Neural cell (in vitro differentiated cells): ENCODE results near the gene POP5.

Experiments
- EZH2 ChIP-seq: fragments of 200-600, 300-800 bp; shearing (Covaris generic), sonication (generic); IDR thresholded peaks from 2 replicates; pipeline ENCODE4 v1.6.1; 2014; ENCODE audit warnings: antibody characterized with exemption, low read length, borderline replicate concordance, mild to moderate bottlenecking; ENCODE audit not compliant: insufficient read depth, poor library complexity, severe bottlenecking
- MXI1 ChIP-seq: fragments of 450-650 bp; conservative IDR thresholded peaks from 2 replicates; pipeline ENCODE4 v1.6.1; 2014; ENCODE audit warnings: antibody characterized with exemption, mild to moderate bottlenecking; ENCODE audit not compliant: poor library complexity, severe bottlenecking
- TAF1 ChIP-seq: IDR thresholded peaks from 2 replicates; pipeline ENCODE4 v1.6.1; 2012; ENCODE audit warnings: low read depth
- TF ChIP-seq, protein P1 (sequence below): fragments of 450-650 bp; IDR thresholded peaks from 2 replicates; pipeline ENCODE4 v1.5.1; 2014; ENCODE audit warnings: antibody characterized with exemption, mild to moderate bottlenecking, moderate library complexity; ENCODE audit not compliant: poor library complexity, severe bottlenecking
- TF ChIP-seq, protein P2 (sequence below): IDR thresholded peaks from 2 replicates; pipeline ENCODE4 v1.6.1; 2012; ENCODE audit warnings: borderline replicate concordance

DNA sequence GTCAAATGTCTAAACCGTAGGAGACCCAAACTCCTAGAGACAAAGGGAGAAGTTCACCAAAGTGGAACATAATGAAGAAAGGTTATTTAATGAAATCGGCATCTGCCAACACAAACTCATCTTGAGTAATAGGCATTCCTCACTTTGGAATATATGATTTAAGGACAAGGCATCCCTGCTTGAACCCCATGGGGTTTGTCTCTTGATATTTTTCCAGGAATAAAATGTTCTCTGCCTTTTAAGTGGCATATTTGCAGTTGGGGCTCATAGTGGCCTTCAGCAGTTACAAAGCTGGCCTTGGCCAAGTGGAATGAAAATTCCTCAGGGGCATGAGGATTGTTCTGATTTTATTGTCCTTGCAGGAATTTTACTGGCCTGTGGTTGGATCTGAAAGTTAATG is 7.1 kb downstream of the POP5 start:
- TF ChIP-seq, protein P1, sequence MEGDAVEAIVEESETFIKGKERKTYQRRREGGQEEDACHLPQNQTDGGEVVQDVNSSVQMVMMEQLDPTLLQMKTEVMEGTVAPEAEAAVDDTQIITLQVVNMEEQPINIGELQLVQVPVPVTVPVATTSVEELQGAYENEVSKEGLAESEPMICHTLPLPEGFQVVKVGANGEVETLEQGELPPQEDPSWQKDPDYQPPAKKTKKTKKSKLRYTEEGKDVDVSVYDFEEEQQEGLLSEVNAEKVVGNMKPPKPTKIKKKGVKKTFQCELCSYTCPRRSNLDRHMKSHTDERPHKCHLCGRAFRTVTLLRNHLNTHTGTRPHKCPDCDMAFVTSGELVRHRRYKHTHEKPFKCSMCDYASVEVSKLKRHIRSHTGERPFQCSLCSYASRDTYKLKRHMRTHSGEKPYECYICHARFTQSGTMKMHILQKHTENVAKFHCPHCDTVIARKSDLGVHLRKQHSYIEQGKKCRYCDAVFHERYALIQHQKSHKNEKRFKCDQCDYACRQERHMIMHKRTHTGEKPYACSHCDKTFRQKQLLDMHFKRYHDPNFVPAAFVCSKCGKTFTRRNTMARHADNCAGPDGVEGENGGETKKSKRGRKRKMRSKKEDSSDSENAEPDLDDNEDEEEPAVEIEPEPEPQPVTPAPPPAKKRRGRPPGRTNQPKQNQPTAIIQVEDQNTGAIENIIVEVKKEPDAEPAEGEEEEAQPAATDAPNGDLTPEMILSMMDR: no peak
- TF ChIP-seq TAF1 (no peak), EZH2 (no peak), MXI1 (no peak)
- TF ChIP-seq, protein P2, sequence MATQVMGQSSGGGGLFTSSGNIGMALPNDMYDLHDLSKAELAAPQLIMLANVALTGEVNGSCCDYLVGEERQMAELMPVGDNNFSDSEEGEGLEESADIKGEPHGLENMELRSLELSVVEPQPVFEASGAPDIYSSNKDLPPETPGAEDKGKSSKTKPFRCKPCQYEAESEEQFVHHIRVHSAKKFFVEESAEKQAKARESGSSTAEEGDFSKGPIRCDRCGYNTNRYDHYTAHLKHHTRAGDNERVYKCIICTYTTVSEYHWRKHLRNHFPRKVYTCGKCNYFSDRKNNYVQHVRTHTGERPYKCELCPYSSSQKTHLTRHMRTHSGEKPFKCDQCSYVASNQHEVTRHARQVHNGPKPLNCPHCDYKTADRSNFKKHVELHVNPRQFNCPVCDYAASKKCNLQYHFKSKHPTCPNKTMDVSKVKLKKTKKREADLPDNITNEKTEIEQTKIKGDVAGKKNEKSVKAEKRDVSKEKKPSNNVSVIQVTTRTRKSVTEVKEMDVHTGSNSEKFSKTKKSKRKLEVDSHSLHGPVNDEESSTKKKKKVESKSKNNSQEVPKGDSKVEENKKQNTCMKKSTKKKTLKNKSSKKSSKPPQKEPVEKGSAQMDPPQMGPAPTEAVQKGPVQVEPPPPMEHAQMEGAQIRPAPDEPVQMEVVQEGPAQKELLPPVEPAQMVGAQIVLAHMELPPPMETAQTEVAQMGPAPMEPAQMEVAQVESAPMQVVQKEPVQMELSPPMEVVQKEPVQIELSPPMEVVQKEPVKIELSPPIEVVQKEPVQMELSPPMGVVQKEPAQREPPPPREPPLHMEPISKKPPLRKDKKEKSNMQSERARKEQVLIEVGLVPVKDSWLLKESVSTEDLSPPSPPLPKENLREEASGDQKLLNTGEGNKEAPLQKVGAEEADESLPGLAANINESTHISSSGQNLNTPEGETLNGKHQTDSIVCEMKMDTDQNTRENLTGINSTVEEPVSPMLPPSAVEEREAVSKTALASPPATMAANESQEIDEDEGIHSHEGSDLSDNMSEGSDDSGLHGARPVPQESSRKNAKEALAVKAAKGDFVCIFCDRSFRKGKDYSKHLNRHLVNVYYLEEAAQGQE: no peak
